ENCODE results near the gene CITED1.

DNA sequence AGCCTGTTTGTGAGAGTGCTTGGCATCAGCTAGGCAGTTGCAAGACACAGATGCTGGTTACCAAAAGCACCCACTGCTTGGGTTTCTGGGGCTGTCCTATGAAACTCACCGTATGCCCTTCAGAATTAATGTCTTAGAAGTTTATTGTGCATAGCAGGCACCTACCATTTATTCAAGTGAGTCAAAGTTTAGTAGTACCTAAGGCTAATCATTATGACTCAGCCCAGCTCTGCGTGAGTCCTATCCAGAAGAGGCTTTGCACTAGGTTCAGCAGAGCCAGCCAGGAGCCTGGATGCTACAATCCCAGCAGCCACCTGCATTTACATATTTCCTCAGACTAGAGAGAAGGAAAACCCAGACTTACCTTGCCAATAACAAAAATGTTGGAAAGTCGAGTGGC is 32.8 kb downstream of the CITED1 start:
- no peak for TF ChIP-seq EZH2 (optimal IDR thresholded peaks at IDR 0.05; ENCODE audit: low read depth, low read length)
- TF ChIP-seq, protein P1, sequence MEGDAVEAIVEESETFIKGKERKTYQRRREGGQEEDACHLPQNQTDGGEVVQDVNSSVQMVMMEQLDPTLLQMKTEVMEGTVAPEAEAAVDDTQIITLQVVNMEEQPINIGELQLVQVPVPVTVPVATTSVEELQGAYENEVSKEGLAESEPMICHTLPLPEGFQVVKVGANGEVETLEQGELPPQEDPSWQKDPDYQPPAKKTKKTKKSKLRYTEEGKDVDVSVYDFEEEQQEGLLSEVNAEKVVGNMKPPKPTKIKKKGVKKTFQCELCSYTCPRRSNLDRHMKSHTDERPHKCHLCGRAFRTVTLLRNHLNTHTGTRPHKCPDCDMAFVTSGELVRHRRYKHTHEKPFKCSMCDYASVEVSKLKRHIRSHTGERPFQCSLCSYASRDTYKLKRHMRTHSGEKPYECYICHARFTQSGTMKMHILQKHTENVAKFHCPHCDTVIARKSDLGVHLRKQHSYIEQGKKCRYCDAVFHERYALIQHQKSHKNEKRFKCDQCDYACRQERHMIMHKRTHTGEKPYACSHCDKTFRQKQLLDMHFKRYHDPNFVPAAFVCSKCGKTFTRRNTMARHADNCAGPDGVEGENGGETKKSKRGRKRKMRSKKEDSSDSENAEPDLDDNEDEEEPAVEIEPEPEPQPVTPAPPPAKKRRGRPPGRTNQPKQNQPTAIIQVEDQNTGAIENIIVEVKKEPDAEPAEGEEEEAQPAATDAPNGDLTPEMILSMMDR (IDR thresholded peaks at IDR 0.05; ENCODE audit: low read length): no peak

Measured in MM.1S (cell line).